PC-3 (cell line): ENCODE measurements around the gene TUBGCP6.

Source experiments
- CTCF ChIP-seq: fragments of 300-600 bp; sonication (generic); conservative IDR thresholded peaks from 2 replicates; pipeline ENCODE4 v1.5.1; 2017; ENCODE audit warnings: antibody characterized with exemption, low read depth, mild to moderate bottlenecking, low read length
- EZH2 ChIP-seq: fragments of 300-600 bp; sonication (generic); IDR thresholded peaks from one replicate; pipeline ENCODE4 v1.6.1; 2017; ENCODE audit warnings: antibody characterized with exemption, mild to moderate bottlenecking, low read length; ENCODE audit not compliant: unreplicated experiment

GRCh38 chr22:50247748-50248147 lies 2.9 kb upstream of the TUBGCP6 start:
- TF ChIP-seq CTCF (no peak), EZH2 (no peak)
